Fibroblast of villous mesenchyme (primary cell): Measurements from ENCODE around the gene NPAS4. TPM values are rescaled to one million over a fixed set of nuclear protein-coding genes. Genes with fewer than 3 reads are reported as not detected.

Experiments used
- DNase-seq: peaks from one replicate; pipeline ENCODE4 v3.0.0-alpha.2; 2010; ENCODE audit warnings: low read depth
- H3K4me3 ChIP-seq: 2 replicates; pipeline ENCODE4 v1.5.1; 2011; ENCODE audit warnings: low read depth, mild to moderate bottlenecking, low read length
- CTCF ChIP-seq: IDR thresholded peaks from 2 replicates; pipeline ENCODE4 v1.5.1; 2012; ENCODE audit warnings: low read depth, mild to moderate bottlenecking, low read length; ENCODE audit not compliant: insufficient read depth
- total RNA-seq: library from RNA; depleted of rRNA; stranded (reverse); fragments of >200 nt; gene quantifications from 2 replicates; pipeline ENCODE4 v1.2.3, GENCODE V29; 2012

The NPAS4 gene
- total RNA-seq, 1 donor = not detected

GRCh38 chr11:66388780-66389386 lies 32.0 kb upstream of the NPAS4 start:
- TF ChIP-seq CTCF = peak; percentile 95
- H3K4me3 ChIP-seq = no peak overlapping the region
- peak; percentile 80 for DNase-seq

GRCh38 chr11:66391322-66391721 lies 29.5 kb upstream of the NPAS4 start:
- TF ChIP-seq CTCF = no peak
- no peak overlapping the region for H3K4me3 ChIP-seq
- DNase-seq = no peak

- DNase-seq = no peak
- no peak overlapping the region for H3K4me3 ChIP-seq
- TF ChIP-seq CTCF = no peak
Measured at GRCh38 chr11:66393954-66394353, 26.9 kb upstream of the NPAS4 start.

- DNase-seq = no peak
- TF ChIP-seq CTCF = no peak
- H3K4me3 ChIP-seq = no peak overlapping the region
Measured at GRCh38 chr11:66407651-66408050, 13.2 kb upstream of the NPAS4 start.

- peak overlapping the region; percentile 62 for H3K4me3 ChIP-seq
- DNase-seq = peak; percentile 91
- peak; percentile 100 for TF ChIP-seq CTCF
Measured at GRCh38 chr11:66408488-66409214, 12.2 kb upstream of the NPAS4 start.

- DNase-seq = no peak
- no peak for TF ChIP-seq CTCF
- H3K4me3 ChIP-seq = no peak overlapping the region
Measured at GRCh38 chr11:66409226-66409625, 11.6 kb upstream of the NPAS4 start.
